Thoracic aorta (tissue), 2 donors: Measurements from ENCODE around the gene DOCK10. TPM values are rescaled to one million over a fixed set of nuclear protein-coding genes. Genes with fewer than 3 reads are reported as not detected.

ENCODE experiments used
- ATAC-seq: fragments of 150-250 bp; one replicate; pipeline ENCODE4 v1.8.0; 2017; ENCODE audit warnings: low read depth; ENCODE audit not compliant: insufficient number of reproducible peaks, low FRiP score
- DNase-seq: peaks from one replicate; pipeline ENCODE4 v3.0.0-alpha.2; 2020; ENCODE audit warnings: low spot score
- H3K27ac ChIP-seq, 2 donors: fragments of 200-600 bp; sonication (generic); 1 replicate in 1 of 2; 2 replicates in 1 of 2; pipeline ENCODE4 v1.5.1; 2016; ENCODE audit warnings: mild to moderate bottlenecking in 2 of 2, moderate library complexity in 2 of 2
- H3K27me3 ChIP-seq: fragments of 200-600 bp; sonication (generic); replicated peaks from 2 replicates; pipeline ENCODE4 v1.6.0; 2016; ENCODE audit warnings: mild to moderate bottlenecking; ENCODE audit not compliant: insufficient read depth
- H3K36me3 ChIP-seq: fragments of 200-600 bp; sonication (generic); one replicate; pipeline ENCODE4 v1.5.1; 2016
- H3K4me1 ChIP-seq, 2 donors: fragments of 200-600 bp; sonication (generic); 1 replicate in 1 of 2; 2 replicates in 1 of 2; pipeline versions ENCODE4 v1.5.1 to v1.6.0; 2016; ENCODE audit warnings: low read depth in 2 of 2, mild to moderate bottlenecking in 1 of 2; ENCODE audit not compliant: control insufficient read depth in 1 of 2
- H3K4me3 ChIP-seq: fragments of 200-600 bp; sonication (generic); 2 replicates; pipeline ENCODE4 v1.5.1; 2016; ENCODE audit warnings: mild to moderate bottlenecking
- H3K9me3 ChIP-seq: fragments of 200-600 bp; sonication (generic); 2 replicates; pipeline ENCODE4 v1.5.1; 2016
- total RNA-seq, 2 donors: library from RNA; depleted of rRNA; stranded (reverse); fragments of >200 nt; gene quantifications; one replicate each; pipeline versions ENCODE4 v1.1.0 to v1.2.3, GENCODE V29; 2016
- TF ChIP-seq, protein P1 (sequence below): fragments of 200-600 bp; sonication (generic); IDR thresholded peaks from one replicate; pipeline ENCODE4 v1.5.1; 2019; ENCODE audit warnings: antibody characterized with exemption

Gene DOCK10
- total RNA-seq, 2 donors from 2014 or later = 44.9 to 53.0 TPM

DNA sequence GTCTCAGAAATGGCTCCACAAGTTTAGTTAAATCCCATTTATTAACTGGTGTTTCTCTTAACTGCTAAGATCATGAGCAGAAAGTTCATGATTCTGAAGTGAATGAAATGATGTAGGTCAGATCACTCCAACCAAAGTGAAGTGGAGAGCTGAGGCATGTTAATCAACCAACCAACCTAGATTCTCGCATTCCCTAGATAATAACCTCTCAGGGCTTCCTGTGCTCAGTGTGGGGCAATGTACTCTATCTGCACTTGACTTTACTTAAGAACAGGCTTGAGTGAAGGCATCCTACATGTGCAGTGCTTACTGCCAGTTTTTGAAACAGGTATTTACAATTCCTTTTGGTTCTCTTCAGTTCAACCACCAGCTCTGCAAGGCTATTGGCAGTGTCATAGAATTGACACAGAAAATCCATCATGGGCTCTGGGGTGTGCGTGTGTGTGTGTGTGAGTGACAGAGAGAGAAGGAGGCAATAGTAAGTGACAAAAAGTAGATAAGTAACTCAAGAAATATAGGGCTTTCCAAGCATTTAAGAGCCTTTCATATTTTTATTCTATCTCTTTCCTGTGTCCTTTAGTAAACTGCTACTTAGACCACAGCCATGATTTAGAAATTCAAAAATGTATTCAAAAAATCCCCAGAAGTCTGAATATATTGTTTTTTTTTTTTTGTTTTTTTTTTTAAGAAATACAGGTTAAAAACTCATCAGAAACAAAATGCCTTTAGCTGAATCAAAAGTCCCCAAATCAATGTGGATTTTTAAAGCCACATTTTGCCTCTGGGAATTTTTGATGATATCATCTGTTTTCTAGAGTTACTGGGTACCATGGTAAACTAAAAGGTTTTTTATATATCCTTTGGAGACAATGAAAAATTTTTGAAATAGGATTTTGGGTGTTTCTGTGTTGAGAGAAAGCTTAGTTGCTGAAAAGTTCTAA, 28.6 kb downstream of the DOCK10 start:
- no peak overlapping the region for H3K27ac ChIP-seq
- no peaks in the 10 kb centered on the region for H3K9me3 ChIP-seq
- DNase-seq (no peak), ATAC-seq (no peak)
- no peak overlapping the region for H3K4me3 ChIP-seq
- H3K36me3 ChIP-seq = no peaks in the 10 kb centered on the region
- no peaks in the 10 kb centered on the region for H3K4me1 ChIP-seq
- no peaks in the 10 kb centered on the region for H3K27me3 ChIP-seq
- TF ChIP-seq, protein P1, sequence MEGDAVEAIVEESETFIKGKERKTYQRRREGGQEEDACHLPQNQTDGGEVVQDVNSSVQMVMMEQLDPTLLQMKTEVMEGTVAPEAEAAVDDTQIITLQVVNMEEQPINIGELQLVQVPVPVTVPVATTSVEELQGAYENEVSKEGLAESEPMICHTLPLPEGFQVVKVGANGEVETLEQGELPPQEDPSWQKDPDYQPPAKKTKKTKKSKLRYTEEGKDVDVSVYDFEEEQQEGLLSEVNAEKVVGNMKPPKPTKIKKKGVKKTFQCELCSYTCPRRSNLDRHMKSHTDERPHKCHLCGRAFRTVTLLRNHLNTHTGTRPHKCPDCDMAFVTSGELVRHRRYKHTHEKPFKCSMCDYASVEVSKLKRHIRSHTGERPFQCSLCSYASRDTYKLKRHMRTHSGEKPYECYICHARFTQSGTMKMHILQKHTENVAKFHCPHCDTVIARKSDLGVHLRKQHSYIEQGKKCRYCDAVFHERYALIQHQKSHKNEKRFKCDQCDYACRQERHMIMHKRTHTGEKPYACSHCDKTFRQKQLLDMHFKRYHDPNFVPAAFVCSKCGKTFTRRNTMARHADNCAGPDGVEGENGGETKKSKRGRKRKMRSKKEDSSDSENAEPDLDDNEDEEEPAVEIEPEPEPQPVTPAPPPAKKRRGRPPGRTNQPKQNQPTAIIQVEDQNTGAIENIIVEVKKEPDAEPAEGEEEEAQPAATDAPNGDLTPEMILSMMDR = no peak

DNA sequence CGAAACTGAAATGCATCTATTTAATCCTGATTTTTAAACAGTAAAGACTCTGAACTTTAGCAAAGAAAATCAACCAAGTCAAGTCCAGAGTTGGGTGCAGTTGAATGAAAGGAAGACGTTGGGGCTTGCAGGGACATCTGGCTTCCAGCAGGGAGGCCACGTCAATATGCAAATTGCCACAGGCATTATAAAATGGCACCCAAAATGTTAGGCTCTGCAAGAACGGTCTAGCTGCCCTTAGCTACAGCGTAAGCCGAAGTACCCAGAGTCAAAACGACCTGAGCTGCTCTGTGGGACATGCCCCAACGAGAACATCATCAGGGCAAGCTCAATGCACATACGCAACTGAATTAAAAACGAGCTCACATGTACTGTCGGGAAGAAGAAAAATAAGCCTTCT, 30.7 kb downstream of the DOCK10 start:
- no peak for DNase-seq
- Histone ChIP-seq H3K9me3 (no peaks in the 10 kb centered on the region), H3K36me3 (no peaks in the 10 kb centered on the region), H3K27me3 (no peaks in the 10 kb centered on the region), H3K27ac (no peak overlapping the region), H3K4me1 (no peaks in the 10 kb centered on the region), H3K4me3 (no peak overlapping the region)
- TF ChIP-seq, protein P1 = no peak
- ATAC-seq = no peak

DNA sequence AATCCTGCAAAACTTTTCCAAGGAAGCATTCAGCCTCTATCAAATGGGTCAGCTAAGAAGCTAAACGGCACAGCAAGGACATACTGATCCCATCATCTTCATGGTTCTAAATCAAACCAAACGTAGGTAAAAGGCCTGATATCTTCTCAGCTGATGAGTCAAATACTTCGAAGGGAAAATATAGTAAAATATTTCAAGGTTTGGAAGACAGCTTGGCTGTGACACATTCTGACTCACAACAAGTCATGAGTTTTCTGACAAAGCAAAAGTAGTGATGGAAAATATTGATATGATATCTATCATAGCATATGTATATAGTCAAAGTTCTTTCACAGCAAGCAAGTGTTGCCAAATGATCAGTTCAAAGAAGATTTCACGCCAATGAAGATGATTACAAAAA, 31.5 kb downstream of the DOCK10 start:
- TF ChIP-seq, protein P1 = no peak
- ATAC-seq = no peak
- DNase-seq = no peak
- no peak overlapping the region for H3K27ac ChIP-seq
- H3K4me1 ChIP-seq = no peaks in the 10 kb centered on the region
- no peaks in the 10 kb centered on the region for H3K27me3 ChIP-seq
- H3K36me3 ChIP-seq = no peaks in the 10 kb centered on the region
- H3K9me3 ChIP-seq = no peaks in the 10 kb centered on the region
- H3K4me3 ChIP-seq = no peak overlapping the region

DNA sequence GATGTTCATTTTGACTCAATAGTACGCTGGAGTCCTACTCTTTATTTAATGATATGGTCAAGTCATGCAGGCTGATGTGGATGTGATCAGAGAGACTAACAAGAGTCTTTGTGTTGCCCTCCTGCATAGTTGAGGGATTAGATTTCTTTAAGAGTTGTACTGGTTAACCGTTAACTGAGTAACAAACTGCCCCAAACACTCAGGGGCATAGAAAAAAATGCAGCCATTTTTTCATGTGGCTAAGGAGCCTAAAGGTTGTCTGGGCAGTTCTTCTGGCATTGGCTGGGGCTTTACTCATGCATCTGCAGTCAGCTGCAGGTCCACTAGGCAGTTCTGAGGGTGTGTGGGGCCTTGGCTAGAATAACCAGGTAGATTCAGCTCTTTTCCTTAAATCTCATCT, 32.5 kb downstream of the DOCK10 start:
- no peaks in the 10 kb centered on the region for H3K4me1 ChIP-seq
- no peak overlapping the region for H3K27ac ChIP-seq
- no peak for ATAC-seq
- H3K4me3 ChIP-seq = no peak overlapping the region
- H3K36me3 ChIP-seq = no peaks in the 10 kb centered on the region
- no peak for DNase-seq
- no peaks in the 10 kb centered on the region for H3K27me3 ChIP-seq
- H3K9me3 ChIP-seq = no peaks in the 10 kb centered on the region
- TF ChIP-seq, protein P1 = no peak

DNA sequence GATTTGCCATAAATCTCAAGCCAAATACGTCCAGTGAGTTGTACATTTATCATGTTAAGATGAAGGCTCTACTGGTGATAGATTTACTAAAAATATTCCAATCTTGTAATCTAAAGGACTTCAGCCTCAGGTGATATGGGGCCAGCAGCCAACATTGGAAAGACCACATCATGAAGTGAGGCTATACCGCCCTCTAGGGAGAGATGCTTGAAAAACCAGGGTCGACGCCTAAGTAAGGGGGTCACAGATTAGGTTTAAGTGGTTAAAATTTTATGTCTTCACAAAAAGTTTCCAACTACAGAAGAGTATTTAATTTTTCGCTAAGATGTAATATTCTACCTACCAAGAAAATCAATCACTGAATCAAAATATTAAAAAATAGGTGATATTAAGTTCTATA, 33.3 kb downstream of the DOCK10 start:
- H3K9me3 ChIP-seq = no peaks in the 10 kb centered on the region
- TF ChIP-seq, protein P1 = no peak
- no peaks in the 10 kb centered on the region for H3K27me3 ChIP-seq
- no peak overlapping the region for H3K27ac ChIP-seq
- ATAC-seq = no peak
- no peaks in the 10 kb centered on the region for H3K4me1 ChIP-seq
- no peak for DNase-seq
- H3K4me3 ChIP-seq = no peak overlapping the region
- no peaks in the 10 kb centered on the region for H3K36me3 ChIP-seq
